Stimulated activated naive CD8-positive, alpha-beta T cell treated with anti-CD3 and anti-CD28 coated beads, Interleukin-15, Interleukin-2, amounts not matched to agents 100 ng/mL and 50 ng/mL, for 24 hours (primary cell): ENCODE data around the gene MARCHF3.
A peak's percentile ranks its signal among the peaks of the same experiment; 100 is the strongest.
"Not testable (repeated sequence)": the region's sequence is repeated elsewhere in the genome, so short reads cannot be mapped to it uniquely, and the experiment has no call there.

Experiments used
- H3K27ac Mint-ChIP-seq: one replicate; pipeline ENCODE4 v1.8.0; 2021; ENCODE audit warnings: mild to moderate bottlenecking, mixed read lengths
- H3K27me3 Mint-ChIP-seq: one replicate; pipeline ENCODE4 v1.8.0; 2021; ENCODE audit warnings: mixed read lengths
- H3K36me3 Mint-ChIP-seq: one replicate; pipeline ENCODE4 v1.8.0; 2021; ENCODE audit warnings: low read depth, mixed read lengths
- H3K4me1 Mint-ChIP-seq: one replicate; pipeline ENCODE4 v1.8.0; 2021; ENCODE audit warnings: low read depth, mixed read lengths
- H3K4me3 Mint-ChIP-seq: one replicate; pipeline ENCODE4 v1.8.0; 2021; ENCODE audit warnings: mild to moderate bottlenecking, mixed read lengths
- H3K9me3 Mint-ChIP-seq: one replicate; pipeline ENCODE4 v1.8.0; 2021; ENCODE audit warnings: mixed read lengths

Gene MARCHF3

DNA sequence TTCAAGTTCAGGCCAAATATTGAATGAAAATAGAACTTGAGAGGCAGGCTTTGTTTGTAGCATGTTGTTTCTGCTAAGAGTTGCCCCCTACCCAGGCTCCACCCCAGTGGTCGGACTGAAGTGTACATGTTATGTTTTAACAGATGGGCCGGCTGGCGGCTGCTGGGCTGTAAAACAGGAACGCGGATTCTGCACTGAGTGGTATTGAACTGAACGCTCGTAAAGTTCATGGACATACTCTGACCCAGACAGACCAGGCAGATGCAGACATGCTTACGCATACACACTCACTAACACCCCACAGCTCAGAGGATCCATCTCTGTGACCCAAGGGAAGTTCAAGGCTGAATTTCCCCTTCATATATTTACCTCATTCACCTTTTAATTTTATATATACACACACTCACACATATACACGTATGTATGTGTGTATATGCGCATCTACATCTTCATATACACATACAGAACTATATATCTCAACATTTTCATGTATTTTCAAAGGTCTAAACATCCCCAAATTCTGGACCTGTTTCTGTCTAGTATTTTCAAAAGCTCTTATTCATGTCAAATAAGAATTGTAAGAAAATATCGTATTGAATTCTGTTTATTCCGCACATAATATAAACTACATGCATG, 1.4 kb downstream of the MARCHF3 start:
- Mint-ChIP-seq H3K27ac (no peak overlapping the region), H3K9me3 (no peaks in the 10 kb centered on the region), H3K36me3 (no peaks in the 10 kb centered on the region), H3K27me3 (peaks cover 15% of the 10 kb centered on the region), H3K4me1 (peaks cover 41% of the 10 kb centered on the region), H3K4me3 (peak overlapping the region; percentile 88)

DNA sequence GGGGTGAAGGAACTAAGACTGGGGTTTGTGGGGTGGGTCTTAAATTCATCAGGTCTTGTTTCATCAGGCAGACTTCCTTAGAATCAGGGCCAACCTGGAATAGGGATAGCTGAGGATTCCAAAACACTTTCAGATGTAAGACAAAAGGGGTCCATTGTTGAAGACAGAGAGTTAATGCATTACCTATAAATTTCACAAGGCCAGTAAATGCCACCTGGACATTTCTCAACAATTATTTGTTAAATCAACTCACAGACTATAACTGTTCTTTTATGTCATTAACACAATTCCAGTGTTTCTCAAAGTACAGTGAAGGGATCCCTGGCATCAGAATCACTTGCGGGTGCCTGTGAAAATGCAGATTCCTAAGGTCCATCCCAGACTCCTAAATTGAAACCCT, 2.8 kb downstream of the MARCHF3 start:
- Mint-ChIP-seq H3K27me3 (peaks cover 8% of the 10 kb centered on the region), H3K4me3 (no peak overlapping the region), H3K9me3 (no peaks in the 10 kb centered on the region), H3K4me1 (peaks cover 44% of the 10 kb centered on the region), H3K27ac (no peak overlapping the region), H3K36me3 (no peaks in the 10 kb centered on the region)

GRCh38 chr5:127026166-127026565, 4.2 kb downstream of the MARCHF3 start:
- Mint-ChIP-seq H3K27me3 (peaks cover 2% of the 10 kb centered on the region), H3K9me3 (no peaks in the 10 kb centered on the region), H3K36me3 (no peaks in the 10 kb centered on the region), H3K27ac (no peak overlapping the region), H3K4me1 (peaks cover 35% of the 10 kb centered on the region), H3K4me3 (no peak overlapping the region)

GRCh38 chr5:127025467-127025866, 4.9 kb downstream of the MARCHF3 start:
- no peaks in the 10 kb centered on the region for H3K9me3 Mint-ChIP-seq

GRCh38 chr5:127024821-127025220, 5.5 kb downstream of the MARCHF3 start:
- no peak overlapping the region for H3K4me3 Mint-ChIP-seq
- H3K27ac Mint-ChIP-seq, result no peak overlapping the region
- H3K36me3 Mint-ChIP-seq, result no peaks in the 10 kb centered on the region
- peaks cover 39% of the 10 kb centered on the region for H3K4me1 Mint-ChIP-seq
- no peaks in the 10 kb centered on the region for H3K9me3 Mint-ChIP-seq
- H3K27me3 Mint-ChIP-seq, result peaks cover 2% of the 10 kb centered on the region

More at GRCh38 chr5:127025467-127025866, 4.9 kb downstream of the MARCHF3 start:
- Mint-ChIP-seq H3K36me3 (no peaks in the 10 kb centered on the region), H3K4me1 (peaks cover 35% of the 10 kb centered on the region), H3K27ac (no peak overlapping the region), H3K27me3 (peaks cover 2% of the 10 kb centered on the region), H3K4me3 (no peak overlapping the region)

DNA sequence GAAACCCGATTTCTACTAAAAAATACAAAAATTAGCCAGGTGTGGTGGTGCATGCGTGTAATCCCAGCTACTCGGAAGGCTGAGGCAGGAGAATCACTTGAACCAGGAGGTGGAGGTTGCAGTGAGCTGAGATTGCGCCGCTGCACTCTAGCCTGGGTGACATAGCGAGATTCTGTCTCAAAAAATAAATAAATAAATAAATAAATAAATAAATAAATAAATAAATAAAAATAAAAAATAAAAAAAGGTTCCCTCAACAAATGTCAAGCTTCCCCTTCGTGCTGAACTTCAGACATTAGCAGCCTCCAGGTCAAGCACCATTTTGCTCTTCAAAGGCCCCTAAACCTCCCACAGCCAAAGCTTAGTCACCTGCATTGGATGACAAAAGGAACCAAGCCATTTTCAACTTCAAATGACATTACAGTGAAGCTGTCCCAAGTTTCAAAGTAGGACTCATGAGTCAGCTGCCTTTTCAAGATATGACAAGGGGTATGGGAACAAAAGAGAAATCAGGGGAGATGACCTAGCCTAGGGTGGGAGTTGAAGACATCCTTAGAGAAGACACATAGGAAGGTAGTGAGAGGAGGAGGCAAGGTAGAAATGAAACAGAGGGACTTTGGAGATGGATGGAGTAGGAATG, 6.7 kb downstream of the MARCHF3 start:
- H3K36me3 Mint-ChIP-seq, H3K4me3 Mint-ChIP-seq, H3K27ac Mint-ChIP-seq, H3K27me3 Mint-ChIP-seq, H3K9me3 Mint-ChIP-seq: not testable (repeated sequence)
- H3K4me1 Mint-ChIP-seq, result peaks cover 36% of the 10 kb centered on the region

GRCh38 chr5:127022846-127023245, 7.5 kb downstream of the MARCHF3 start:
- no peak overlapping the region for H3K4me3 Mint-ChIP-seq
- peaks cover 34% of the 10 kb centered on the region for H3K4me1 Mint-ChIP-seq
- H3K9me3 Mint-ChIP-seq, result no peaks in the 10 kb centered on the region
- no peaks in the 10 kb centered on the region for H3K36me3 Mint-ChIP-seq
- H3K27ac Mint-ChIP-seq, result no peak overlapping the region
- H3K27me3 Mint-ChIP-seq, result no peaks in the 10 kb centered on the region

- Mint-ChIP-seq H3K9me3 (peaks cover 3% of the 10 kb centered on the region), H3K4me1 (peaks cover 21% of the 10 kb centered on the region), H3K27me3 (no peaks in the 10 kb centered on the region), H3K27ac (no peak overlapping the region), H3K4me3 (no peak overlapping the region), H3K36me3 (no peaks in the 10 kb centered on the region)
These were observed 10.4 kb downstream of the MARCHF3 start for GRCh38 chr5:127019928-127020327.

- H3K36me3 Mint-ChIP-seq, H3K27ac Mint-ChIP-seq, H3K4me3 Mint-ChIP-seq, H3K27me3 Mint-ChIP-seq, H3K9me3 Mint-ChIP-seq: not testable (repeated sequence)
- peaks cover 43% of the 10 kb centered on the region for H3K4me1 Mint-ChIP-seq
These were observed 13.6 kb downstream of the MARCHF3 start for GRCh38 chr5:127016722-127017121.

DNA sequence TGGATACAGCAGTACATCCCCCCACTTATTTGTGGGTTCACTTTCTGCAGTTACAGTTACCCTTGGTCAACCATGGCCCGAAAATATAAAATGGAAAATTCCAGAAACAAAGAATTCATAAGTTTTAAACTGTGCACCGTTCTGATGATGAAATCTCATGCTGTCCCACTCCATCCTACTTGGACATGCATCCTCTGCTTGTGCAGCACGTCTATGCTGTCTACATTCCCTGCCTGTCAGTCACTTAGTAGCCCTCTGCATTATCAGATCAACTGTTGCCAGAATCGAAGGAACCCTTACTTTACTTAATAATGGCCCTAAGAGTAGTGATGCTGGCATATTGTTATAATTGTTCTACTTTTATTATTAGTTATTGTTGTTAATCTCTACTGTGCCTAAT, 14.6 kb downstream of the MARCHF3 start:
- peaks cover 50% of the 10 kb centered on the region for H3K4me1 Mint-ChIP-seq

DNA sequence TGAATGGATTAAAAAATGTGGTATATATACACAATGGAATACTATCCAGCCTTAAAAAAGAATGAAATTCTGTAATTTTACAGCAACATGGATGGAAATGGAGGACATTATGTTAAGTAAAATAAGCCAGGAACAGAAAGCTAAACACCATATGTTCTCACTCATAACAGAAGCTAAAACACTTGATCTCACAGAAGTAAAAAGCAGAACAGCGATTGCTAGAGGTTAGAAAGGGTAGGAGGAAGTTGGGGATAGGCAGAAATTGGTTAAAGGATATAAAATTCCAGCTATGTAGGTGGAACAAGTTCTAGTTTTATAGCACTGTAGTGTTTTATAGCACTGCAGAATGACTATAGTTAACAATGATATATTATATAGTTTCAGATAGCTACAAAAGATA, 15.8 kb downstream of the MARCHF3 start:
- H3K27me3 Mint-ChIP-seq, result no peaks in the 10 kb centered on the region
- H3K27ac Mint-ChIP-seq, result no peak overlapping the region
- no peaks in the 10 kb centered on the region for H3K36me3 Mint-ChIP-seq
- H3K4me3 Mint-ChIP-seq, result no peak overlapping the region
- peaks cover 53% of the 10 kb centered on the region for H3K4me1 Mint-ChIP-seq
- H3K9me3 Mint-ChIP-seq, result peaks cover 8% of the 10 kb centered on the region

More for the DNA sequence above, 14.6 kb downstream of the MARCHF3 start:
- H3K27me3 Mint-ChIP-seq, result no peaks in the 10 kb centered on the region
- peaks cover 3% of the 10 kb centered on the region for H3K9me3 Mint-ChIP-seq
- H3K36me3 Mint-ChIP-seq, result no peaks in the 10 kb centered on the region
- H3K27ac Mint-ChIP-seq, result no peak overlapping the region
- H3K4me3 Mint-ChIP-seq, result no peak overlapping the region

DNA sequence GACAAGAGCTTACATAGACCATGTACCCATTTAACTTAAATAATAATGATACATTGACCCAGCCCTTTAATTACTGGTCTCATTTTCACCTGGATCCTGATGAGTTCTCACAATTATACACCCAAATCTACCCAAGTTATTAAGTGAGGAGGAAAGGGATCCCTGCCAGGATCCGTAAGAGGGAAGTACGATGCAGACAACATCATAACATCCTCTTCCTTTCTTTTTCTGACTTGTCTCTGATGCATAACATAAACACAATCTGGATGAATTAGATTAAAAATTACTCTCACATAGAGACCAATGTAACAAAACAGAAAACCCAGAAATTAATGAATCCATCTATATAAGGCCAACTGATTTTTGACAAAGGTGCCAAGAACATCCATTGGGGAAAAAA, 17.0 kb downstream of the MARCHF3 start:
- peaks cover 53% of the 10 kb centered on the region for H3K4me1 Mint-ChIP-seq
- no peaks in the 10 kb centered on the region for H3K27me3 Mint-ChIP-seq
- H3K27ac Mint-ChIP-seq, result no peak overlapping the region
- no peak overlapping the region for H3K4me3 Mint-ChIP-seq
- H3K36me3 Mint-ChIP-seq, result no peaks in the 10 kb centered on the region
- H3K9me3 Mint-ChIP-seq, result peaks cover 8% of the 10 kb centered on the region

- Mint-ChIP-seq H3K27ac (no peak overlapping the region), H3K4me3 (no peak overlapping the region), H3K4me1 (peaks cover 56% of the 10 kb centered on the region), H3K36me3 (no peaks in the 10 kb centered on the region), H3K9me3 (peaks cover 8% of the 10 kb centered on the region), H3K27me3 (no peaks in the 10 kb centered on the region)
These were observed 17.4 kb downstream of the MARCHF3 start for GRCh38 chr5:127012916-127013315.

DNA sequence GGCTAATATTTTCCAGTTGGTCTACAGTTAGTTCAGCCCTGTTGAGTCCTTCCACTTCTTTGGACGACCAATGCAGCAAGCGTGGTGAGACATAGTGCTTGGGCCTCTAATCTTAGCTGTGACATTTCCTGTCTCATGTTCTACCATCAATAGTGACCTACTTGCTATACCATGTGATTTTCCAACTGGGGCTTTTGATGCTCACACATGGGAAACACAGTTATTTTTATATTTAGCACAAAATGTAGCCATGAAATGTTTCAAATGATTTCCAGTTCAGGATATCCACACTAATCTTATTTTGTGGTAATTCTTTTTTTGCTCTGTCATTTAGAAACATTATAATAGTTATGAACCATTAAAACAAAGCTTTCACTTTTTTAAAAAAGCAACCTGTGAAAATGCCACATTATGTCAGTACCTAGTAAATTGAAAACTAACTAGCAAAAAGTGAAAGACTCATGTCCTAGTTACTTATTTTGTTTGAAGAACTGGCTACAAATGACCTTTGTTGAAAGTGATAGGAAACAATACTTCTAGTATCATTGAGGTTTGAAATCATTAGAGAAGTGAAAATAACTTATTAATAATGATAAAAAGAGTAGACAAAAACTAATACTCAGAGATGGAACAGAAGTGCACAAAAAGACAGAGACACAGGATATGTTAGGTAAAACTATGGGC, 18.3 kb downstream of the MARCHF3 start:
- Mint-ChIP-seq H3K4me3 (peak overlapping the region; percentile 4), H3K9me3 (peaks cover 8% of the 10 kb centered on the region), H3K27me3 (no peaks in the 10 kb centered on the region), H3K27ac (no peak overlapping the region), H3K36me3 (no peaks in the 10 kb centered on the region), H3K4me1 (peaks cover 57% of the 10 kb centered on the region)

- no peaks in the 10 kb centered on the region for H3K27me3 Mint-ChIP-seq
- H3K27ac Mint-ChIP-seq, result no peak overlapping the region
- H3K4me3 Mint-ChIP-seq, result no peak overlapping the region
- peaks cover 5% of the 10 kb centered on the region for H3K9me3 Mint-ChIP-seq
- no peaks in the 10 kb centered on the region for H3K36me3 Mint-ChIP-seq
- H3K4me1 Mint-ChIP-seq, result peaks cover 61% of the 10 kb centered on the region
These were observed 19.2 kb downstream of the MARCHF3 start for GRCh38 chr5:127011153-127011552.
